ENCODE results near the gene SPDYE18. TPM values are rescaled to one million over a fixed set of nuclear protein-coding genes. Genes with fewer than 3 reads are reported as not detected.

The SPDYE18 gene
- total RNA-seq, 2 donors from 2014 or later = 0.89 TPM; not detected in 1

Other genes starting within 250 kb of the SPDYE18 start
- not detected for gene SPDYE17, start 30.2 kb downstream of the SPDYE18 start, total RNA-seq
- 1 to 10 TPM; 2.7 to 5.2 TPM for gene CCDC146, start 60.1 kb upstream of the SPDYE18 start, total RNA-seq
- not detected for gene FGL2, start 137.3 kb upstream of the SPDYE18 start, total RNA-seq